Measurements from ENCODE around the gene CSNK1A1.

GRCh38 chr5:149517461-149518122 lies 33.6 kb downstream of the CSNK1A1 start:
- TF ChIP-seq CTCF (conservative IDR thresholded peaks at IDR 0.05; ENCODE audit: low read depth, low read length) (no peak), EZH2 (IDR thresholded peaks at IDR 0.05; ENCODE audit: borderline replicate concordance, low read depth, low read length, poor library complexity, severe bottlenecking) (no peak)

All from A673 (cell line).